GM12874 (cell line): Measurements from ENCODE around the gene PSMB2.

Source experiments
- TF ChIP-seq, protein P1 (sequence below): IDR thresholded peaks from 2 replicates; pipeline ENCODE4 v1.5.1; 2011; ENCODE audit warnings: low read depth, mild to moderate bottlenecking, control low read depth, low read length, moderate library complexity; ENCODE audit not compliant: insufficient read depth

PSMB2 gene

DNA sequence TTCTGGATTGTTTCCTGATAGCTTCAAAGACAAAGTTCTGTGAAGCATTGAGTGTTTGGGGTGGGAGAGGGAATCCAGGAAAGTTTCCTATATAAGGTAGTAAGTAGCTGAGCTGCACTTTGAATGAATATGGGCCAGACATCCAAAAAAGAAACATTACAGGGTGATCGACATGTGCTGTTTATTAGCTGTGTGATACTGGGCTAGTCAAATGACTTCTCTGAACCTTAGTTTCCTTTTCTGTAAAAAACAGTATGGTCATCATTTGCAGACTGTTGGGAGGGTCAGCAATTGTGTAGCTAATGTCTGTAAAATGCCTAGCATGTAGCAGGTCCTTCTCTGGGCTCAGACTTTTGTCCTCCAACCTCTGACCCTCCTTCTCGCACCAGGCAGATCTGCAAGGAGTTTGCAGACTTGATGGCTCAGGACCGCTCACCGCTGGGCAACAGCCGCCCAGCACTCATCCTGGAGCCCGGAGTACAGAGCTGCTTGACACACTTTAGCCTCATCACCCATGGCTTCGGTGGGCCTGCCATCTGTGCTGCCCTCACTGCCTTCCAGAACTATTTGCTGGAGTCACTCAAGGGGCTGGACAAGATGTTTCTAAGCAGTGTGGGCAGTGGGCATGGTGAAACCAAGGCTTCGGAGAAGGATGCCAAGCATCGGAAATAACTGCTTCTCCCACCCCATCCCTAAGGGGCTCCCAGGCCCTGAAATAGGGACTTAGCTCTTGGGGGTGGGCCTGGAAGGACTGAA, 47.1 kb downstream of the PSMB2 start:
- TF ChIP-seq, protein P1, sequence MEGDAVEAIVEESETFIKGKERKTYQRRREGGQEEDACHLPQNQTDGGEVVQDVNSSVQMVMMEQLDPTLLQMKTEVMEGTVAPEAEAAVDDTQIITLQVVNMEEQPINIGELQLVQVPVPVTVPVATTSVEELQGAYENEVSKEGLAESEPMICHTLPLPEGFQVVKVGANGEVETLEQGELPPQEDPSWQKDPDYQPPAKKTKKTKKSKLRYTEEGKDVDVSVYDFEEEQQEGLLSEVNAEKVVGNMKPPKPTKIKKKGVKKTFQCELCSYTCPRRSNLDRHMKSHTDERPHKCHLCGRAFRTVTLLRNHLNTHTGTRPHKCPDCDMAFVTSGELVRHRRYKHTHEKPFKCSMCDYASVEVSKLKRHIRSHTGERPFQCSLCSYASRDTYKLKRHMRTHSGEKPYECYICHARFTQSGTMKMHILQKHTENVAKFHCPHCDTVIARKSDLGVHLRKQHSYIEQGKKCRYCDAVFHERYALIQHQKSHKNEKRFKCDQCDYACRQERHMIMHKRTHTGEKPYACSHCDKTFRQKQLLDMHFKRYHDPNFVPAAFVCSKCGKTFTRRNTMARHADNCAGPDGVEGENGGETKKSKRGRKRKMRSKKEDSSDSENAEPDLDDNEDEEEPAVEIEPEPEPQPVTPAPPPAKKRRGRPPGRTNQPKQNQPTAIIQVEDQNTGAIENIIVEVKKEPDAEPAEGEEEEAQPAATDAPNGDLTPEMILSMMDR = no peak

DNA sequence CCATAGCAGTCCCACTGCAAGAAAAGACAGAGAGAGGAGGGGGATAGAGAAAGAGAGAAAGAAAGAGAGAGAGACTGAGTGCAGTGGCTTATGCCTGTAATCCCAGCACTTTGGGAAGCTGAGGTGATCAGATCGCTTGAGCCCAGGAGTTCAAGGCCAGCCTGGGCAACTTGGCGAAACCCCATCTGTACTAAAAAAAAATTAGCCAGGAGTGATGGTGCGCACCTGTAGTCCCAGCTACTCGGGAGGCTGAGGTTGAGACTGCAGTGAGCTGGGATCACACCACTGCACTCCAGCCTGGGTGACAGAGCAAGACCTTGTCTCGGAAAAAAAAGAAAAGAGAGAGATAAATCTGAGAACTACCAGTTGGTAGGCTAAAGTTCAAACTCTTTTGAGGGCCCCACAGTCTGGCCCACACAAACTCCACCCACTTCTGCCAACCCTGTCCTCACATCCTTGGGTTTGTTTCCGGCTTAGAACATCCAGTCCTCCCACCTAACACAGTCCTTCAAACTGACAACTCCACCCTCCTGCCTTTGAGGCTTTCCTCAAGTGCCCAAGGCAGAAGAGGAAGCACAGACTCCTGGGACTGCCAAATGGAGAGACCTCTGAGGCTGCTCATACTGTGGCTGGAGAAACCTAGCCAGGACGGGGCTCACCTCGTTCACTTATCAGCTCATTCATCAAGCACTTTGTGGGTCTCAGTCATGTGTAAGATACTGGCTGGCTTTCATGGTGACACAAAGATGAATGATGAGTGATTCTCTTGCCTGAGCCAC, 48.1 kb downstream of the PSMB2 start:
- TF ChIP-seq, protein P1 = no peak

DNA sequence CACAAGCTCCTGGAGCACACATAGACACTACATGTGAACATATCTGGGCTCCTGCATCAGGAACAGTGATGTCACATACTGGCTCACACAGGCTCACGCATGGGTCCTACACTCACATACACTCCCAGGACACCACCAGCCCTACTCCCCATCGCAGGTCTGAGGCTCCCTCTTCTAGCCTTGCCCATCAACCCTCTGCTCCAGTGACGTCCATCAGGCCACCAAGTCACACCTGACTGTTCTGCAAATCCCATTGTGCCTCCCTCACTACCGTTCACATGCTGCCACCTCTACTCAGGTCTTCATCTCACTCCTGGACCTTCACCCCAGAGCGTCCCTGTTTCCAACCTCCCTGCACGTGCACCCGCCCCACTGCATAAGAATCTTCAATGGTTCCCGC, 50.1 kb downstream of the PSMB2 start:
- TF ChIP-seq, protein P1 = no peak

DNA sequence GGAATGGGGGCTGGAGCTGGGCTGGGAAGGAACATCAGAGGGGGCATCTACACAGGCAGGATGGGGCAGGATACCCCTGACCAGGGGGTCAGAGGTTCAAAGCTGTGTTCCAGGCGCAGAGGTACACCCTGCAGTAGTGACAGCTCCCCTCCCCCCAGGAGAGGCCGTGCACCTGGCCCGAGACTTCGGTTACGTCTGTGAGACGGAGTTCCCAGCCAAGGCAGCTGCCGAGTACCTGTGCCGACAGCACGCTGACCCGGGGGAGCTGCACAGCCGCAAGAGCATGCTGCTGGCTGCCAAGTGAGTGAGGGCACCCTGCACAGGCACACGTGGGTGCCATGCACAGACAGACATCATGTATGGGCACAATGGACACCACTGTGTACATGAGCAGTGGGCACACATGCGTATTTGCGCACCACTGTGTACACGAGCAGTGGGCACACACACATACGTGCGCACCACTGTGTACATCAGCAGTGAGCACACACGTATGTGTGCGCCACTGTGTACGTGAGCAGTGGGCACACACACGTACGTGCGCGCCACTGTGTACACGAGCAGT, 50.8 kb downstream of the PSMB2 start:
- TF ChIP-seq, protein P1 = no peak

DNA sequence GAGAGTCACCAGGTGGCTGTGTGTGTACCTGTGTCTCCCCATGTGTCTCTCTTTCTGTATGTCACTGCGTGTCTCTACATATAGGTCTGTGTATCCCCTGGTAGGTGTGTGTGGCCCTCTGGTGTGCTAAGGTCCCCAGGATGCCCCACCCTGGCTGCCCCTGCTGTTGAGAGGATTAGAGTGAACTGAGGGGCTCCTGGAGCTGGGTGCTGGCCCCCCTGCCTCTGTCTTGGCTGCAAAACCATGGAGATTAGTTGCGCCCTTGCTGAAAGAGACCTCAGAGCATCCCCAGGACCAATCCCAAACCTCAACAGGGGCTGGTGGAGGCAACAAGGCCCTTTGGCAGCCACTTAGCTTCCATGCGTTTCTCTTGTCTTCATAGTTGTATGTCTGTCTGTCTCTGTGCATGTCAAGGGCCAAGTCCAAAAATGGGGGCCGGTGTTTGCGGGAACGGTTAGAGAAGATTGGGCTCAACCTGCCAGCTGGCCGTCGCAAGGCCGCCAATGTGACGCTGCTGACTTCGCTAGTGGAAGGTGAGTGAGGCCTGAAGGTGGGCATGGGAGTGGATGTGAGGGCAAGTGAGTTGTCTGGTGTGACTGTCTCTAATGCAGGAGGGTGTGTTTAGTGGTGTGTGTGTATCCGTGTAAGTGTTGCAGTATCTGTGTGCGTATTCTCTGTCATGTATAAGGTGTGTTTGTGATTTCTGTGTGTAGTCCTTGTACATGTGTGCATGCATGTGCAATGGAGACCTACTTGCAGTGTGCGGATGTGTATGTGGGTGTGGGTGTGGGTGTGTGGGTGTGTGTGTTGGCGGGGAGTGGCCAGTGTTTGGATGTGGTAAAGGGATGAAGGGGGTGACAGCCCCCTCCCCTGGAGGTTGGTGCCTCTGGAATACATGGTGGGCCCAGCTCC, 51.6 kb downstream of the PSMB2 start:
- TF ChIP-seq, protein P1 = no peak

- TF ChIP-seq, protein P1 = no peak
Observed at GRCh38 chr1:35588197-35588910, 53.0 kb downstream of the PSMB2 start.
